ENCODE measurements around the gene TRIM46.
"Not testable (repeated sequence)": the region's sequence is repeated elsewhere in the genome, so short reads cannot be mapped to it uniquely, and the experiment has no call there.

Gene TRIM46

GRCh38 chr1:155136748-155137147 is 36.9 kb upstream of the TRIM46 start:
- ChIA-PET POLR2A (interaction anchor here (0.6 kb wide), 1 partner anchor 885 kb away, joined by 6 read pairs; no protein-coding TSS in a partner anchor), CTCF (interaction anchor here (0.9 to 5.1 kb wide), 7 partner anchors 9 to 57 kb away, joined by 3 to 27 read pairs (median 5); partner anchors contain the start of genes KRTCAP2 and TRIM46)
- TF ChIP-seq CTCF (IDR thresholded peaks at IDR 0.05; ENCODE audit: control extremely low read depth, extremely low read depth, low read depth, missing control alignments) = no peak
- DNase-seq (ENCODE audit: extremely low spot score) = no peak

- no peak for DNase-seq (ENCODE audit: extremely low spot score)
- ChIA-PET POLR2A (no interaction called here), CTCF (interaction anchor here (0.9 to 5.1 kb wide), 8 partner anchors 9 to 56 kb away, joined by 3 to 27 read pairs (median 6); partner anchors contain the start of genes KRTCAP2 and TRIM46)
- TF ChIP-seq CTCF (IDR thresholded peaks at IDR 0.05; ENCODE audit: control extremely low read depth, extremely low read depth, low read depth, missing control alignments) = no peak
Observed at GRCh38 chr1:155137154-155137949, 36.3 kb upstream of the TRIM46 start.

GRCh38 chr1:155139895-155140629 is 33.6 kb upstream of the TRIM46 start, which contains the start of gene DPM3:
Gene DPM3 (minus strand): TSS chr1:155140531. CDS start chr1:155140240, 291 bp downstream.
- POLR2A ChIA-PET = interaction anchor here (1.0 kb wide), 1 partner anchor 33 kb away, joined by 3 read pairs; the partner anchor contains the start of gene KRTCAP2
- TF ChIP-seq CTCF (IDR thresholded peaks at IDR 0.05; ENCODE audit: control extremely low read depth, extremely low read depth, low read depth, missing control alignments) = no peak
- DNase-seq (ENCODE audit: extremely low spot score) = peak; percentile 91
- CTCF ChIA-PET = interaction anchor here (1.0 to 1.1 kb wide), 2 partner anchors 28 to 55 kb away, joined by 4 to 6 read pairs; no protein-coding TSS in a partner anchor

GRCh38 chr1:155140630-155140953 is 33.1 kb upstream of the TRIM46 start:
- ChIA-PET CTCF (interaction anchor here (1.0 to 1.1 kb wide), 2 partner anchors 27 to 56 kb away, joined by 4 to 6 read pairs; no protein-coding TSS in a partner anchor), POLR2A (interaction anchor here (1.0 kb wide), 1 partner anchor 32 kb away, joined by 3 read pairs; the partner anchor contains the start of gene KRTCAP2)
- DNase-seq (ENCODE audit: extremely low spot score) = no peak
- no peak for TF ChIP-seq CTCF (IDR thresholded peaks at IDR 0.05; ENCODE audit: control extremely low read depth, extremely low read depth, low read depth, missing control alignments)

- ChIA-PET CTCF (interaction anchor here (1.1 to 2.1 kb wide), 4 partner anchors 27 to 56 kb away, joined by 3 to 9 read pairs (median 5); partner anchors contain the start of gene KRTCAP2), POLR2A (no interaction called here)
- no peak for TF ChIP-seq CTCF (IDR thresholded peaks at IDR 0.05; ENCODE audit: control extremely low read depth, extremely low read depth, low read depth, missing control alignments)
- DNase-seq (ENCODE audit: extremely low spot score) = no peak
Observed at GRCh38 chr1:155141749-155142148, 31.9 kb upstream of the TRIM46 start.

GRCh38 chr1:155145491-155145890 is 28.2 kb upstream of the TRIM46 start:
- no peak for TF ChIP-seq CTCF (IDR thresholded peaks at IDR 0.05; ENCODE audit: control extremely low read depth, extremely low read depth, low read depth, missing control alignments)
- POLR2A ChIA-PET = no interaction called here
- no peak for DNase-seq (ENCODE audit: extremely low spot score)
- CTCF ChIA-PET = interaction anchor here (1.2 to 3.6 kb wide), 8 partner anchors 8 to 60 kb away, joined by 3 to 24 read pairs (median 8); partner anchors contain the start of gene KRTCAP2

- CTCF ChIA-PET = interaction anchor here (1.0 to 3.2 kb wide), 4 partner anchors 11 to 65 kb away, joined by 3 to 13 read pairs (median 8); partner anchors contain the start of gene KRTCAP2
- DNase-seq (ENCODE audit: extremely low spot score); POLR2A ChIA-PET: not testable (repeated sequence)
Observed at GRCh38 chr1:155155996-155156643, 17.5 kb upstream of the TRIM46 start.

Data from GM10248 (cell line).